ENCODE results near the gene BBS4. TPM values are rescaled to one million over a fixed set of nuclear protein-coding genes. Genes with fewer than 3 reads are reported as not detected.

BBS4 gene
- total RNA-seq, 5 donors from 2014 or later (not counting 1 experiment from before 2014, with no cell fraction given): 16.1 to 19.7 (median 16.6) TPM

GRCh38 chr15:72740219-72740618 lies 54.2 kb downstream of the BBS4 start:
- DNase-seq: peak in 1 of 35 experiments; percentile 26
- H3K27me3 ChIP-seq (replicated peaks in 1 of 2; ENCODE audit: control insufficient read depth in 2 of 2, extremely low read depth in 1 of 2, insufficient read depth in 2 of 2, low read length in 1 of 2): no peaks in the 10 kb centered on the region
- Mint-ChIP-seq H3K27ac (peak overlapping the region; percentile 84 to 87), H3K4me1 (peaks cover 34 to 44% (median 37%) of the 10 kb centered on the region in 3 donors), H3K36me3 (peaks cover 44% of the 10 kb centered on the region), H3K27me3 (no peaks in the 10 kb centered on the region), H3K4me3 (peak overlapping the region; percentile 32 to 58 (median 39)), H3K9me3 (peaks cover 0 to 3% (median 0%) of the 10 kb centered on the region in 3 donors)
- ChIA-PET POLR2A (interaction anchor here in 1 of 2 donors (1.0 kb wide), 1 partner anchor 32 kb away, joined by 4 read pairs; no protein-coding TSS in a partner anchor), CTCF (interaction anchor here (0.6 to 1.8 kb wide), 6 partner anchors 11 to 264 kb away, joined by 3 to 6 read pairs (median 3); no protein-coding TSS in a partner anchor)
- no peaks in the 10 kb centered on the region for H3K9me3 ChIP-seq
- H3K36me3 ChIP-seq (ENCODE audit: control insufficient read depth in 2 of 2, extremely low read depth in 1 of 2, insufficient read depth in 1 of 2, low read length in 1 of 2): peaks cover 6 to 28% of the 10 kb centered on the region in 2 donors
- ATAC-seq (replicated peaks in 1 of 4): peak; percentile 84 to 91 (median 86)
- peaks cover 0 to 12% of the 10 kb centered on the region in 2 experiments for H3K4me1 ChIP-seq (ENCODE audit: control insufficient read depth in 1 of 2, extremely low read depth in 1 of 2, insufficient read depth in 2 of 2, low read length in 2 of 2)
- H3K4me3 ChIP-seq (ENCODE audit: control insufficient read depth in 1 of 2, extremely low read depth in 1 of 2, low read length in 1 of 2): peak overlapping the region in 1 of 2 donors; percentile 10
- H3K27ac ChIP-seq (ENCODE audit: low read length): peak overlapping the region; percentile 71
- WGBS (ENCODE audit: insufficient coverage): no CpG with 5 or more reads among the region's 1 CpG

- H3K36me3 Mint-ChIP-seq: peaks cover 43% of the 10 kb centered on the region
- Histone ChIP-seq H3K4me1 (ENCODE audit: control insufficient read depth in 1 of 2, extremely low read depth in 1 of 2, insufficient read depth in 2 of 2, low read length in 2 of 2) (peaks cover 0 to 7% of the 10 kb centered on the region in 2 experiments), H3K27me3 (replicated peaks in 1 of 2; ENCODE audit: control insufficient read depth in 2 of 2, extremely low read depth in 1 of 2, insufficient read depth in 2 of 2, low read length in 1 of 2) (no peaks in the 10 kb centered on the region), H3K9me3 (no peaks in the 10 kb centered on the region), H3K4me3 (ENCODE audit: control insufficient read depth in 1 of 2, extremely low read depth in 1 of 2, low read length in 1 of 2) (no peak overlapping the region), H3K36me3 (ENCODE audit: control insufficient read depth in 2 of 2, extremely low read depth in 1 of 2, insufficient read depth in 1 of 2, low read length in 1 of 2) (peaks cover 13 to 34% of the 10 kb centered on the region in 2 donors), H3K27ac (ENCODE audit: low read length) (no peak overlapping the region)
- DNase-seq (no peak), ATAC-seq (replicated peaks in 1 of 4) (no peak)
- CTCF ChIA-PET: interaction anchor here (0.6 to 1.4 kb wide), 3 partner anchors 15 to 28 kb away, joined by 3 to 9 read pairs (median 3); no protein-coding TSS in a partner anchor
- H3K27me3 Mint-ChIP-seq: no peaks in the 10 kb centered on the region
- H3K27ac Mint-ChIP-seq: peak overlapping the region in 1 of 2 donors; percentile 16
- peaks cover 26 to 32% (median 31%) of the 10 kb centered on the region in 3 donors for H3K4me1 Mint-ChIP-seq
- H3K4me3 Mint-ChIP-seq: no peak overlapping the region
- POLR2A ChIA-PET: interaction anchor here in 1 of 2 donors (0.7 kb wide), 1 partner anchor 8 kb away, joined by 5 read pairs; no protein-coding TSS in a partner anchor
- H3K9me3 Mint-ChIP-seq: no peaks in the 10 kb centered on the region
- no CpG with 5 or more reads among the region's 2 CpGs for WGBS (ENCODE audit: insufficient coverage)
Measured at GRCh38 chr15:72749700-72750099, 63.7 kb downstream of the BBS4 start.

GRCh38 chr15:72751751-72752455 lies 65.9 kb downstream of the BBS4 start:
- H3K27ac ChIP-seq (ENCODE audit: low read length): no peak overlapping the region
- no peak overlapping the region for H3K4me3 ChIP-seq (ENCODE audit: control insufficient read depth in 1 of 2, extremely low read depth in 1 of 2, low read length in 1 of 2)
- H3K4me3 Mint-ChIP-seq: peak overlapping the region in 1 of 3 donors; percentile 54
- no peak for ATAC-seq (replicated peaks in 1 of 4)
- 75% methylated on average over 3 of the region's 9 CpGs for WGBS (ENCODE audit: insufficient coverage)
- no peaks in the 10 kb centered on the region for H3K27me3 Mint-ChIP-seq
- H3K36me3 Mint-ChIP-seq: peaks cover 60% of the 10 kb centered on the region
- H3K27ac Mint-ChIP-seq: peak overlapping the region; percentile 65 to 83
- no peaks in the 10 kb centered on the region for H3K9me3 ChIP-seq
- ChIA-PET CTCF (no interaction called here), POLR2A (interaction anchor here in 1 of 2 donors (0.8 kb wide), 1 partner anchor 15 kb away, joined by 3 read pairs; no protein-coding TSS in a partner anchor)
- no peaks in the 10 kb centered on the region for H3K9me3 Mint-ChIP-seq
- peaks cover 0 to 7% of the 10 kb centered on the region in 2 experiments for H3K4me1 ChIP-seq (ENCODE audit: control insufficient read depth in 1 of 2, extremely low read depth in 1 of 2, insufficient read depth in 2 of 2, low read length in 2 of 2)
- peak in 1 of 35 experiments; percentile 8 for DNase-seq
- H3K27me3 ChIP-seq (replicated peaks in 1 of 2; ENCODE audit: control insufficient read depth in 2 of 2, extremely low read depth in 1 of 2, insufficient read depth in 2 of 2, low read length in 1 of 2): no peaks in the 10 kb centered on the region
- H3K36me3 ChIP-seq (ENCODE audit: control insufficient read depth in 2 of 2, extremely low read depth in 1 of 2, insufficient read depth in 1 of 2, low read length in 1 of 2): peaks cover 18 to 55% of the 10 kb centered on the region in 2 donors
- H3K4me1 Mint-ChIP-seq: peaks cover 33 to 39% (median 36%) of the 10 kb centered on the region in 3 donors

GRCh38 chr15:72754096-72754495 lies 68.1 kb downstream of the BBS4 start:
- H3K4me3 ChIP-seq (ENCODE audit: control insufficient read depth in 1 of 2, extremely low read depth in 1 of 2, low read length in 1 of 2): no peak overlapping the region
- peaks cover 20 to 73% of the 10 kb centered on the region in 2 donors for H3K36me3 ChIP-seq (ENCODE audit: control insufficient read depth in 2 of 2, extremely low read depth in 1 of 2, insufficient read depth in 1 of 2, low read length in 1 of 2)
- Mint-ChIP-seq H3K27ac (peak overlapping the region in 1 of 2 donors; percentile 46), H3K4me3 (no peak overlapping the region), H3K4me1 (peaks cover 37 to 44% (median 39%) of the 10 kb centered on the region in 3 donors), H3K36me3 (peaks cover 69% of the 10 kb centered on the region), H3K27me3 (no peaks in the 10 kb centered on the region), H3K9me3 (no peaks in the 10 kb centered on the region)
- ATAC-seq (replicated peaks in 1 of 4) (no peak), DNase-seq (no peak)
- H3K9me3 ChIP-seq: no peaks in the 10 kb centered on the region
- no peak overlapping the region for H3K27ac ChIP-seq (ENCODE audit: low read length)
- peaks cover 0 to 7% of the 10 kb centered on the region in 2 experiments for H3K4me1 ChIP-seq (ENCODE audit: control insufficient read depth in 1 of 2, extremely low read depth in 1 of 2, insufficient read depth in 2 of 2, low read length in 2 of 2)
- no CpG with 5 or more reads among the region's 6 CpGs for WGBS (ENCODE audit: insufficient coverage)
- H3K27me3 ChIP-seq (replicated peaks in 1 of 2; ENCODE audit: control insufficient read depth in 2 of 2, extremely low read depth in 1 of 2, insufficient read depth in 2 of 2, low read length in 1 of 2): no peaks in the 10 kb centered on the region
- POLR2A ChIA-PET: no interaction called here
- CTCF ChIA-PET: no interaction called here

GRCh38 chr15:72758182-72758581 lies 72.2 kb downstream of the BBS4 start:
- Histone ChIP-seq H3K4me1 (ENCODE audit: control insufficient read depth in 1 of 2, extremely low read depth in 1 of 2, insufficient read depth in 2 of 2, low read length in 2 of 2) (no peaks in the 10 kb centered on the region), H3K27me3 (replicated peaks in 1 of 2; ENCODE audit: control insufficient read depth in 2 of 2, extremely low read depth in 1 of 2, insufficient read depth in 2 of 2, low read length in 1 of 2) (no peaks in the 10 kb centered on the region), H3K27ac (ENCODE audit: low read length) (no peak overlapping the region), H3K36me3 (ENCODE audit: control insufficient read depth in 2 of 2, extremely low read depth in 1 of 2, insufficient read depth in 1 of 2, low read length in 1 of 2) (peaks cover 15 to 86% of the 10 kb centered on the region in 2 donors), H3K9me3 (no peaks in the 10 kb centered on the region), H3K4me3 (ENCODE audit: control insufficient read depth in 1 of 2, extremely low read depth in 1 of 2, low read length in 1 of 2) (no peak overlapping the region)
- Mint-ChIP-seq H3K4me1 (peaks cover 19 to 25% (median 24%) of the 10 kb centered on the region in 3 donors), H3K9me3 (no peaks in the 10 kb centered on the region), H3K4me3 (no peak overlapping the region), H3K36me3 (peaks cover 69% of the 10 kb centered on the region), H3K27ac (no peak overlapping the region), H3K27me3 (no peaks in the 10 kb centered on the region)
- CTCF ChIA-PET: no interaction called here
- POLR2A ChIA-PET: interaction anchor here in 1 of 2 donors (0.5 to 0.7 kb wide), 3 partner anchors 8 to 406 kb away, joined by 3 to 5 read pairs (median 3); no protein-coding TSS in a partner anchor
- ATAC-seq (replicated peaks in 1 of 4) (no peak), DNase-seq (no peak)
- no CpG with 5 or more reads among the region's 3 CpGs for WGBS (ENCODE audit: insufficient coverage)

- Mint-ChIP-seq H3K4me3 (no peak overlapping the region), H3K27ac (no peak overlapping the region), H3K4me1 (peaks cover 2 to 15% (median 11%) of the 10 kb centered on the region in 3 donors), H3K9me3 (no peaks in the 10 kb centered on the region), H3K27me3 (no peaks in the 10 kb centered on the region), H3K36me3 (peaks cover 64% of the 10 kb centered on the region)
- Histone ChIP-seq H3K27me3 (replicated peaks in 1 of 2; ENCODE audit: control insufficient read depth in 2 of 2, extremely low read depth in 1 of 2, insufficient read depth in 2 of 2, low read length in 1 of 2) (no peaks in the 10 kb centered on the region), H3K36me3 (ENCODE audit: control insufficient read depth in 2 of 2, extremely low read depth in 1 of 2, insufficient read depth in 1 of 2, low read length in 1 of 2) (peaks cover 5 to 68% of the 10 kb centered on the region in 2 donors), H3K9me3 (no peaks in the 10 kb centered on the region), H3K4me3 (ENCODE audit: control insufficient read depth in 1 of 2, extremely low read depth in 1 of 2, low read length in 1 of 2) (no peak overlapping the region), H3K4me1 (ENCODE audit: control insufficient read depth in 1 of 2, extremely low read depth in 1 of 2, insufficient read depth in 2 of 2, low read length in 2 of 2) (no peaks in the 10 kb centered on the region), H3K27ac (ENCODE audit: low read length) (no peak overlapping the region)
- CTCF ChIA-PET: no interaction called here
- no peak for DNase-seq
- POLR2A ChIA-PET: interaction anchor here in 1 of 2 donors (0.6 kb wide), 1 partner anchor 829 kb away, joined by 6 read pairs; no protein-coding TSS in a partner anchor
- 100% methylated on average over 1 of the region's 5 CpGs for WGBS (ENCODE audit: insufficient coverage)
- ATAC-seq (replicated peaks in 1 of 4): no peak
Measured at GRCh38 chr15:72760590-72761260, 74.7 kb downstream of the BBS4 start.
